HG02938 (cell line): ENCODE data around the gene SEC14L6.
"Not testable (repeated sequence)": the region's sequence is repeated elsewhere in the genome, so short reads cannot be mapped to it uniquely, and the experiment has no call there.

ENCODE experiments used
- ATAC-seq: cut with Tn5 transposase; IDR thresholded peaks from one replicate; pipeline ENCODE4 v1.9.1; 2021; ENCODE audit warnings: mild to moderate bottlenecking, moderate library complexity; ENCODE audit not compliant: unreplicated experiment

The SEC14L6 gene

DNA sequence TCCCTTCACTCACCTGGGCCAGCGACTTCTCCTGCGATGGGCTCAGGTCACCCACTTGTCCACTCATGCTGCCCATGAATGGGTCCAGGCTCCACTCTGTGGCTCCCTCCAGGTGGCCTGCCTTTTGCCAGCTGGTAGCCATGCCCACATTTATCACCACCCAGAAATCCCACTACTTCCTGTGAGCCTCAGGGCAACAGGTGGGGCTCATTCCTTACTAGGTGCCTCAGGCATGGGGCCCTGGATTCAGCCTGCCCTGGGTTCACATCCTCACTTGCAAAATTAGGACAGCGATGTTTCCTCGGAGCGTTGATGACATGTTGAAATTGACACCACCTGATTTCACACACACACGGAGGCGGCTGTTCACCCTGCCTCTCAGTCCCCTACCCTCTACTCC lies at the start of gene SEC14L6:
SEC14L6 (minus strand) TSS at position 126 of the 400 bp plus-strand sequence; CDS start at position 67, 59 bp downstream.
- ATAC-seq = no peak

DNA sequence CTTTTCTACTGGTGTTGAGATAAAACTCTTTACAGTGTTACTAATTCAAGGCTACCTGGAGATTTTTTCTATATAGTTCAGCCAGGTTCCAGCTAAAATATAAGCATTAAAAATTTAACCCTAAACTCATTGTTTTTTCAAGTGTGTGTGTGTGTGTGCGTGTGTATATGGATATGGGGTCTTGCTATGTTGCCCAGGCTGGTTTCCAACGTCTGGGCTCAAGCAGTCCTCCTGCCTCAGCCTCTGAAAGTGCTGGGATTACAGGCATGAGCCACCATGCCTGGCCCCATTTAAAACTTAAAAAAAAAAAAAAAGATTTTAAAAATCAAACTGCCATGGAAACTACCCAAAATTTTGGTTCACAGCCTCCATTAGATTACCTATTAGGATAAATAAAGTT lies 49.7 kb upstream of the SEC14L6 start:
- ATAC-seq = no peak

DNA sequence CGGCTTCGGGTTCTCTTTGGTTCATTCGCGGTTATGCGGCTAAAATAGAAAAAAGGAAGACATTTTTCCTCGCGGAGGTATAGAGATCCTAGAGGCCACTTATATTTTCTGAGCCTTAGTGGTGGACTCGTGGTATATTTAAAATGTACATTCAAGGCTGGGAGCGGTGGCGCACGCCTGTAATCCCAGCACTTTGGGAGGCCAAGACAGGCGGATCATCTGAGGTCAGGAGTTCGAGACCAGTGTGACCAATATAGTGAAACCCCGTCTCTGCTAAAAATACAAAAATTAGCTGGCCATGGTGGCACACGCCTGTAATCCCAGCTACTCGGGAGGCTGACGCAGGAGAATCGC lies 45.8 kb upstream of the SEC14L6 start:
- ATAC-seq = not testable (repeated sequence)

- peak; percentile 96 for ATAC-seq
Measured at GRCh38 chr22:30591588-30592359, 45.2 kb upstream of the SEC14L6 start, which contains the start of gene PES1. Gene PES1, minus strand, starts transcription at chr22:30591910. Its CDS starts 77 bp downstream, at chr22:30591833.

- ATAC-seq = no peak
Measured at GRCh38 chr22:30591191-30591587, 44.6 kb upstream of the SEC14L6 start.

DNA sequence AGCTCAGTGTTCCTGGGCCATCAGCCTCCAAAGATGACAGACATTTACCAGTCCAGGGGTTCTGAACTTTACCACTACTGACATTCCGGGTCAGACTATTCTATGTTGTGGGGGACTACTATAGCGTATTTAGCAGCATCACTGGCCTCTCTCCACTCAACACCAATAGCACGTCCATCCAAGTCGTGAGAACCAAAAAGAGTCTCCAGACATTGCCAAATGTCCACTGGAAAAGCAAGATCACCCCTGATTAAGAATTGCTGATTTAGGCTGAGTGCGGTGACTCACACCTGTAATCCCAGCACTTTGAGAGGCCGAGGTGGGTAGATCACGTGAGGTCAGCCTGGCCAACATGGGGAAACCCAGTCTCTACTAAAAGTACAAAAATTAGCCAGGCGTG lies 39.9 kb upstream of the SEC14L6 start:
- ATAC-seq = no peak

DNA sequence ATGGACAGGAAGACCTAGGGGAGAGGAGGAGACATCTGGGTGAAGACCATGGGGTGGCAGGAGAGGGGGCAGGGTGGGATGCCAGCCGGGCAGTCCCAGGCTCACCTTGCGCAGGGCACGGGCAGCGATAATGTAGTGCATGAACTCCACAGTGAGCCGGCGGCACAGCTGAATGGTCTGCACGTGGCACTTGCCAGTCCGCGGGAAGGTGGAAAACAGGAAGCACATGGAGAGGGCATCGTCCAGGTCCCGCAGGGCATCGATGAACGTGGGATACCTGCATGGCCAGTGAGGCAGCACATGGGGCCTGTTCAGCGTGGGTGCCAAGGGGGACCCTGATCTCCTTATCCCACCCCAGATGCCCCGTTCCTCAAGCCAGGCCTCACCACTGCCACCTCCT lies 37.9 kb upstream of the SEC14L6 start:
- ATAC-seq = no peak

DNA sequence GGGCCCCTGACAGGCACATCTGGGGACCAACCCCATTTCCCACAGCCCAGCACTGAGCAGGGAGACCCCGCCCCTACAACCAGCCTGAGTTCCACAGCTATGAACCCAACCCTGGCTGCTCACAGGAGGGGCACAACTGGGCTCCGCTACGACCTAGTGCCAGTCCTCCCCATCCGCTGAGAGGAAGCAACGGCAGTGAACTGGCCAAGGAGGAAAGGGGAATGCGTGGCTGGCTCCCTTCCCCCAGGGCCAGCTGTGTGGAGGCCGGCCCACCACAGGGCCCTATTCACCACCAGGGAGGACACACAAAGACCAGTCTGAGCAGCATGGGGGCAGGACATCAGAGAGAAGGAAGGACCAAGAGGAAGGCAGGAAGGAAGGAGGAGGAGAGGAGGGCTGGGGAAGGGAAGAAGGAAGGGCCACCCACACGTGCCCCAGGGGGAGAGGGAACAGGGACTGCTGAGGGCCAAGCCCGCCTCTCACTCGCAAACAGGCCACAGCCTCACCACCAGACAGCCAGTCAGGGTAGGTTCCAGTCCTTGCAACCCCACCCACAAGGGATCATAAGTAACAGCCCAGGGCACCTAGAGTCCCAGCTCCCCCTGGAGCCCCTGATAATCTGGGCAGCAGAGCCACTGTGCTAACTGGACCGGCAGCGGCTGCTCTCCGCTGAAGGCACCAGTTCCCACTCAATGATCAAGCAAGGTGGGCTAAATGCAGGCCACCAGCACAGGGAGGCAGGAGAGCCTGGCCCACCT lies 36.4 kb upstream of the SEC14L6 start:
- ATAC-seq = no peak

- no peak for ATAC-seq
Measured at GRCh38 chr22:30582051-30582450, 35.5 kb upstream of the SEC14L6 start.

DNA sequence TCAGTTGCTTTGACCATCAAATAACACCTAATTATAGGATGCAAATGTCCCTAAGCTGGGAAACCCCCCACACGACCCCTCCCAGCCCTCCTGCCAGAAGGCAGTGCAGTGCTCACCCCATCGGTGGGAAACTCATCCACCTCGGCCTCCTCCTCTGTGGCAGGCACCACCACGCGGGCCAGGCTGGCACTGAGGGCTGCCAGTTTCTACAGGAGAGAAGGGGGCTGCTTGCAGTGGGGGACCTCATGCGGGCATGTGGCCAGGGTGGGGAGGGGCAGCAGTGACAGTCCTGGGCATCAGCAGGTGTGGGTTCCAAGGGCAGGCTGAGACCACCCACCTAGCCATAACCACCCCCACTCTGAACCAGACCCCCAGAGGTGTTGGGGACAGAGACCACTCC lies 34.4 kb upstream of the SEC14L6 start:
- no peak for ATAC-seq

GRCh38 chr22:30578481-30578880 lies 31.9 kb upstream of the SEC14L6 start:
- no peak for ATAC-seq

- ATAC-seq = no peak
Measured at GRCh38 chr22:30575859-30576258, 29.3 kb upstream of the SEC14L6 start.

DNA sequence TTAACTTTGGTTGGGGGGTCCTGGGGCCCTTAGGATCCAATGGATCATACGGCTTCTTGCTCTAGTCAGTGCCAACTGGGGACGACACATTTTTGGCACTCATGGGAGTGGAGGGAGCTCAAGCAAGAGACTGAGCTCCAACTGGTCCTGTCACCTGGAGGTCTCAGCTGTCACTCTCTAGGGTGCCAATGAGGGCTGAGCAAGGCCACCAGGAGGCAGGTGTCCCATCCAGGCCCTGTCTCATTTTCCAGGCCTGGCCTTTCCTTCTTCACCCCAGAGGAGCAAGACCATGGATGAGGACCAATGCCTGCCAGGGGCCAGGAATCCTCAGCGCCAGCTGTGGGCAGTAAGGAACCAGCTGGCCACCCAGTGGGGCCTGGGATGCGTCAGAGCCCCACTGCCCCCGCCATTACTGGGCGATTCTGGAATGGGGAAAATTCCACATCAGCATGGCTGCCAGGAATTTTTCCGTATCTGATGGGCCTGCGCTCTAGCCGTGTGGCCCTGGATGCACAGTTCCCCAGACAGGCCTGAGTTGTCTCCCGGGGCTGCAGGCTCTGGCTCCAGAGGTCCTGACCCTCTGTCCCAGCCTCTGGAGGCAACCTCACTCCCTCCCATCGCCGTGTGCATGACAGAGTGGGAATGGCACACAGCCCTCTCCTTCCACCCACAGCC lies 28.6 kb upstream of the SEC14L6 start:
- ATAC-seq = no peak

DNA sequence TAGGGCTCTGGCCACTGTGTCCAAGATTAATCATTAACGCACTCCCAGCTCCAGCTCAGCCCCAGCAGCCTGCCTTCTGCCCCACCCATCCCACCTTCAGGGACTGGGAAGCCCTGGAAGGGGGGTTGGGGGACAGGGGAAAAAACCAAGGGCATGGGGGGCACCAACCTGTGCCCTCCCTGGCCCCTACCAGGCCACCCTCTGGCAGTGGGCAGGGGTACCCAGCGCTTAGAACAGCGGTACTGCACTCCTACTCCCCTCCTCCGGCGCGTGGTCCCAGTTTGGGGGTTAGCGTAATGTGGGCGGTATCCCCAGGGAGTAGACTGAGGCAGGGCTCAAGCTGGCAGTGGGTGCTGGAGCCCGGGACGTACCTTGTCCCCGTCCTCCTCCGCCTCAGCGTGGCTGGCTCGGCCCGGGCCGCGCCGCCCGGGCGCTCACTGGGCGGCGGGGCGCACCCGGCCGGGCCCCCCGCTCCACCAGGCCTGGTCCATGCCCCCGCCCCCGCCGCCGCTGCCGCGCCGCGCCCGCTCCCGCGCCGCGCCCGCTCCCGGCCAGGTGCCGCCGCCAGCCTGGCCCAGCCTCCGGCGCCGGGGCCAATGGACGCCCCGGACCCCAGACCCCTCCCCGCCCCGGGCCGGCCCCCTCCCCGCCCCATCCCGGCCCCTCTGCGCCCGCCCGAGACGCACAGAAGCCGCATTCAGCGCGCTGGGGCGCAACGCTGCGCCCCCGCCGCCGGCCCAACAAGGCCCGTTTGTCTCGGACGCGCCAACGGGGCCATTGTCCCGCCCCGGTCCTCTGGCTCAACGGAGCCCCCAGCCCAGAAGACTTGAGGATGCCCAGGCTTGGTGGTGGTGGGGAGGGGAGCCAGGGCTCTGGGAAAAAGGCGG lies 27.8 kb upstream of the SEC14L6 start, which contains the start of gene GAL3ST1:
GAL3ST1 (minus strand) TSS at position 571 of the 887 bp plus-strand sequence. CDS start 17,273 bp downstream, outside the sequence.
- ATAC-seq = no peak

DNA sequence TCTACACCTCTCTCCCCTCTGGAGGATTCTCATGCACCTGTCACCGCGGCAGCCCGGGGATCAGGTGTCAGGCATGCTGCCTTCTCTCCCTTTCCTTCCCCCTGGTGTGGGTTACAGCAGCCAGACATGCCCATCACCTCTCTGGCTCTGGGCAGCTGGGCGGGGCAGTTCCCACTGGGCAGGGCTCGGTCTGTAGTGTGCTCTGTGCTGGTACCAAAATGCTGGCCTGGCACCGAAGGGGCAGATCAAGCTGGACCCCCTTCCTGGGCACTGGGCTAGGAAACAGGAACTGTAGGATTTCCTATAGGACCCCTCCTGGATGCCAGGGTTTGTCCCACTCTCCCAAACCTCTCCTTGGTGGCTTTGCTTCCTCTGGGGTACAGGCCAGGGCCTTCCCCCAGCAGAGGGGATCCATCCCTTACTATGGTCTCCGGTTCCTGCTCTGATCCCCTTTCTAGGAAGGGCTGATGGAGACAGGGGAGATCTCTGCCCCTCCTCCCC lies 27.1 kb upstream of the SEC14L6 start:
- no peak for ATAC-seq

DNA sequence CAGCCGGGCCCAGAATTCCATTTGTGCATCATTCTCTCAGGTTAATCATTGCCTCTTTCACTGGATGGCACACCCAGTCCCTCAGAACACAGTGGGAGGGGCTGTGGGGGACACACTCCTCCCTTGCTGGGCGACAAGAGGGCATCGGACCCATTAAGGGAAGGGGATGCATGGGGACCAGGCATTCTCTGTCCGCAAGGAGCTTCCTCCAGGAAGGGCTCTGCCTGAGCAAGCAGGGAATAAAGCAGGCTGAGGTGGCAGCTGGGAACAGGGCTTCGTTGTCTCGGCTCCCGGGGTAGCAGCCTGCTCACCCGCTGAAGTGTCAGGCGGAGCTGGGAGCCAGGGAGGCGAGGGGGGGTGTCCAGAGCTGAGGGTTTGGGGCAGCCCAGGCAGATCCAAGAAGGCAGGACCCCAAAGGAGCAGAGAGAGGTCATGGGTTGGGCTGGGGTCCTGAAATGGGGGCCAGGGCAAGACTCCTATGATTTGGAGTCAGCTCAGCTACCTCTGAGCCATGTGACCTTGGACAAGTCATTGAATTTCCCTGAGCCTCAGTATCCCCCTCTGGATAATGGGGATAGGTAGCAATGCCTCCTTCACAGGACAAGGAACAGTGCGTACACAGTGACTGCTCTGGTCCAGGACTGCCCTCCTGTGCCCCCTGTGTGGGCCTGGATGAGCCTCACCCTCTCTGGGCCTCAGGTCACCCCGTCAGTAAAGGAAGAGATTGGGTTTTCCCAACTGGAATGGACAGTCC lies 26.5 kb upstream of the SEC14L6 start:
- ATAC-seq = no peak

GRCh38 chr22:30572210-30572609 lies 25.7 kb upstream of the SEC14L6 start:
- no peak for ATAC-seq

GRCh38 chr22:30569674-30570202 lies 23.2 kb upstream of the SEC14L6 start:
- no peak for ATAC-seq

DNA sequence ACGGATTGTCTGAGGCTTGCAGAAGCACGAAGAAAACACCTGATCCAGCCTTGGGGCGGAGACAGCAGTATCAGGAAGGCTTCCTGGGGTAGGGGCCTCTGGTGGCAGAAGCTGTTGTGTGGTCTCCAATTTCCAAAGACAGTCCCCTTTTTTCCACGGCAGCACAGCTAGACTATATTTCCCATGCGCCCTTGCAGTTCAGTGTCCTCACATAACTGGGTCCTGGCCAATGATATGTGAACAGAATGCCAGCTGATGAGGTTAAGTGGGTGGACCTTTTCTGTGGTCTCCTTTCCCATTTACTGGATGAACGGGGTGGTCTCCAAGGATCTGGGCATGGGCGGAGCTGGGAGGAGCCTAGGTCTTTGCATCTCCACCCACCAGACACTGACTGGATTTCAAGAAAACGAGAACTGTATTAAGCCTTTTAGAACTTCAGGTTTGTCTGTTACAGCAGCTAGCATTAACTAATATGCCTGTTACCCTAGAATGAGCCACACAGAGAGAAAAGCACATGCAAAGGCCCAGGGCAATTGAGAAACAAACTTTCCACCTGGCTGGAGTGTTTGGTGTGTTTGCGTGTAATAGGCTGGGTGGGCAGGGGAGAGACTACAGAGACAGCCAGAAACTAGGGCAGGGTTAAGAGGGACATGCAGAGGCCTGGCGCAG lies 21.7 kb upstream of the SEC14L6 start:
- no peak for ATAC-seq
